ENCODE data around the gene PDCD1LG2. TPM values are rescaled to one million over a fixed set of nuclear protein-coding genes. Genes with fewer than 3 reads are reported as not detected.

The PDCD1LG2 gene
- total and polyA plus RNA-seq, 4 experiments from 2014 or later: 0.90 to 1.1 (median 1.1) TPM

GRCh38 chr9:5582835-5583195, 72.5 kb downstream of the PDCD1LG2 start:
- POLR2A ChIA-PET (ENCODE audit: partially characterized antibody): interaction anchor here (0.6 to 8.8 kb wide), 15 partner anchors 8 to 145 kb away, joined by 3 to 178 read pairs (median 5); partner anchors contain the start of genes CD274, PDCD1LG2 and PLGRKT
- Mint-ChIP-seq H3K4me1 (peaks cover 43 to 64% (median 44%) of the 10 kb centered on the region in 4 donors), H3K36me3 (no peaks in the 10 kb centered on the region), H3K9me3 (peaks cover 0 to 2% (median 0%) of the 10 kb centered on the region in 8 donors), H3K27ac (peak overlapping the region; percentile 49 to 92 (median 88)), H3K4me3 (peak overlapping the region in 3 of 8 donors; percentile 7 to 48 (median 13)), H3K27me3 (no peaks in the 10 kb centered on the region)
- no peaks in the 10 kb centered on the region for H3K9me3 ChIP-seq (ENCODE audit: control insufficient read depth in 1 of 2, low read length in 2 of 2)
- H3K27ac ChIP-seq (ENCODE audit: low read depth, low read length): no peak overlapping the region
- CTCF ChIA-PET (ENCODE audit: partially characterized antibody): interaction anchor here (0.6 to 9.3 kb wide), 10 partner anchors 9 to 396 kb away, joined by 3 to 236 read pairs (median 4); partner anchors contain the start of genes CD274 and PDCD1LG2
- H3K4me1 ChIP-seq (ENCODE audit: insufficient read depth, low read length): peaks cover 35% of the 10 kb centered on the region
- no peak overlapping the region for H3K4me3 ChIP-seq (ENCODE audit: low read length in 2 of 2)
- intact Hi-C loops (cut with micrococcal nuclease): loop anchor here (10.0 kb wide), 1 partner anchor 48 kb away; no protein-coding TSS in a partner anchor
- H3K27me3 ChIP-seq (ENCODE audit: insufficient read depth, low read length): no peaks in the 10 kb centered on the region
- H3K36me3 ChIP-seq (ENCODE audit: insufficient read depth, low read length): no peaks in the 10 kb centered on the region
- peak in 4 of 5 donors; percentile 42 to 63 (median 52) for DNase-seq

GRCh38 chr9:5586391-5586802, 76.1 kb downstream of the PDCD1LG2 start:
- DNase-seq: peak in 4 of 5 donors; percentile 37 to 51 (median 46)

DNA sequence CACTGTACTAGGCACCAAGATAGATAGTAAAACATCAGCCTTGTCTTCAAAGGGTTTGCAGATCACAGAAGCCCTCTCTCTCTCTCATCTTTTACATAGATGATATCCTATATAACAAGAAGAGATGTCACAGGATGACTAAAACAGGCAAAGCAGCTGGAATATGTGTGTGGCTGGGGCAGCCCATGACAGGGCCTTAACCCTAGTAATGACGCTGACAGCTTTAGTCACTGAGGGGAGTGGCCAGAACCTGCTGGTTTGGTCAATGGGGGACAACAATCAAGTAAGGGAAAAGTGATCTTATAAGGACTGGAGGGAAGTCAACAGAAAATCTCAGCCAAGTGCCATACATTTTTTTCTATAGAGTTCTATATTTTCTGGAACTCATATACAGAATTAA, 76.7 kb downstream of the PDCD1LG2 start:
- peak overlapping the region; percentile 37 for H3K27ac ChIP-seq (ENCODE audit: low read depth, low read length)
- intact Hi-C loops (cut with micrococcal nuclease): loop anchor here (5.0 to 10.0 kb wide), 3 partner anchors 52 to 825 kb away; no protein-coding TSS in a partner anchor
- Mint-ChIP-seq H3K4me1 (peaks cover 37 to 61% (median 45%) of the 10 kb centered on the region in 4 donors), H3K9me3 (peaks cover 0 to 2% (median 0%) of the 10 kb centered on the region in 8 donors), H3K36me3 (no peaks in the 10 kb centered on the region), H3K27ac (peak overlapping the region; percentile 62 to 98 (median 96)), H3K4me3 (peak overlapping the region in 5 of 8 donors; percentile 3 to 75 (median 37)), H3K27me3 (no peaks in the 10 kb centered on the region)
- no peak overlapping the region for H3K4me3 ChIP-seq (ENCODE audit: low read length in 2 of 2)
- H3K36me3 ChIP-seq (ENCODE audit: insufficient read depth, low read length): no peaks in the 10 kb centered on the region
- POLR2A ChIA-PET (ENCODE audit: partially characterized antibody): interaction anchor here (0.6 to 8.8 kb wide), 17 partner anchors 12 to 876 kb away, joined by 3 to 178 read pairs (median 5); partner anchors contain the start of genes CD274, PDCD1LG2, PLGRKT and RIC1
- DNase-seq: no peak
- H3K4me1 ChIP-seq (ENCODE audit: insufficient read depth, low read length): peaks cover 45% of the 10 kb centered on the region
- H3K27me3 ChIP-seq (ENCODE audit: insufficient read depth, low read length): no peaks in the 10 kb centered on the region
- CTCF ChIA-PET (ENCODE audit: partially characterized antibody): interaction anchor here (0.7 to 9.3 kb wide), 19 partner anchors 9 to 516 kb away, joined by 3 to 236 read pairs (median 6); partner anchors contain the start of genes CD274, INSL6, PDCD1LG2 and PLGRKT
- no peaks in the 10 kb centered on the region for H3K9me3 ChIP-seq (ENCODE audit: control insufficient read depth in 1 of 2, low read length in 2 of 2)

More at GRCh38 chr9:5586391-5586802, 76.1 kb downstream of the PDCD1LG2 start:
- no peaks in the 10 kb centered on the region for H3K36me3 Mint-ChIP-seq
- peaks cover 0 to 2% (median 0%) of the 10 kb centered on the region in 8 donors for H3K9me3 Mint-ChIP-seq
- peak overlapping the region; percentile 62 to 98 (median 96) for H3K27ac Mint-ChIP-seq
- peak overlapping the region; percentile 37 for H3K27ac ChIP-seq (ENCODE audit: low read depth, low read length)
- peaks cover 37 to 65% (median 46%) of the 10 kb centered on the region in 4 donors for H3K4me1 Mint-ChIP-seq
- intact Hi-C loops (cut with micrococcal nuclease): loop anchor here (1.0 to 10.0 kb wide), 5 partner anchors 28 to 824 kb away; partner anchors contain the start of gene CD274
- peak overlapping the region in 7 of 8 donors; percentile 14 to 75 (median 56) for H3K4me3 Mint-ChIP-seq
- no peaks in the 10 kb centered on the region for H3K36me3 ChIP-seq (ENCODE audit: insufficient read depth, low read length)
- no peaks in the 10 kb centered on the region for H3K27me3 ChIP-seq (ENCODE audit: insufficient read depth, low read length)
- H3K4me1 ChIP-seq (ENCODE audit: insufficient read depth, low read length): peaks cover 45% of the 10 kb centered on the region
- ChIA-PET CTCF (ENCODE audit: partially characterized antibody) (interaction anchor here (0.7 to 9.3 kb wide), 16 partner anchors 10 to 399 kb away, joined by 3 to 236 read pairs (median 6); partner anchors contain the start of genes CD274, INSL6 and PDCD1LG2), POLR2A (ENCODE audit: partially characterized antibody) (interaction anchor here (0.6 to 8.8 kb wide), 20 partner anchors 12 to 877 kb away, joined by 3 to 178 read pairs (median 6); partner anchors contain the start of genes CD274, JAK2, PDCD1LG2 and PLGRKT)
- H3K27me3 Mint-ChIP-seq: no peaks in the 10 kb centered on the region
- H3K4me3 ChIP-seq (ENCODE audit: low read length in 2 of 2): no peak overlapping the region
- no peaks in the 10 kb centered on the region for H3K9me3 ChIP-seq (ENCODE audit: control insufficient read depth in 1 of 2, low read length in 2 of 2)

- no peak overlapping the region for H3K27ac Mint-ChIP-seq
- H3K36me3 Mint-ChIP-seq: no peaks in the 10 kb centered on the region
- H3K27me3 Mint-ChIP-seq: no peaks in the 10 kb centered on the region
- H3K4me1 Mint-ChIP-seq: peaks cover 12 to 20% (median 16%) of the 10 kb centered on the region in 4 donors
- H3K9me3 ChIP-seq (ENCODE audit: control insufficient read depth in 1 of 2, low read length in 2 of 2): no peaks in the 10 kb centered on the region
- DNase-seq: no peak
- intact Hi-C loops (cut with micrococcal nuclease): loop anchor here (5.0 kb wide), 1 partner anchor 35 kb away; the partner anchor contains the start of gene RIC1
- no peak overlapping the region for H3K4me3 ChIP-seq (ENCODE audit: low read length in 2 of 2)
- H3K36me3 ChIP-seq (ENCODE audit: insufficient read depth, low read length): no peaks in the 10 kb centered on the region
- H3K4me1 ChIP-seq (ENCODE audit: insufficient read depth, low read length): peaks cover 16% of the 10 kb centered on the region
- H3K27ac ChIP-seq (ENCODE audit: low read depth, low read length): no peak overlapping the region
- H3K4me3 Mint-ChIP-seq: no peak overlapping the region
- POLR2A ChIA-PET (ENCODE audit: partially characterized antibody): interaction anchor here (1.5 kb wide), 1 partner anchor 142 kb away, joined by 7 read pairs; the partner anchor contains the start of gene CD274
- H3K27me3 ChIP-seq (ENCODE audit: insufficient read depth, low read length): no peaks in the 10 kb centered on the region
- no peaks in the 10 kb centered on the region for H3K9me3 Mint-ChIP-seq
- CTCF ChIA-PET (ENCODE audit: partially characterized antibody): interaction anchor here (0.8 to 1.6 kb wide), 5 partner anchors 8 to 409 kb away, joined by 3 to 11 read pairs (median 3); partner anchors contain the start of gene CD274
Measured at GRCh38 chr9:5592231-5592630, 81.9 kb downstream of the PDCD1LG2 start.

- peaks cover 9% of the 10 kb centered on the region for H3K4me1 ChIP-seq (ENCODE audit: insufficient read depth, low read length)
- intact Hi-C loops (cut with micrococcal nuclease): loop anchor here (5.0 kb wide), 1 partner anchor 34 kb away; the partner anchor contains the start of gene RIC1
- Mint-ChIP-seq H3K9me3 (no peaks in the 10 kb centered on the region), H3K36me3 (no peaks in the 10 kb centered on the region), H3K27ac (peak overlapping the region in 2 of 7 donors; percentile 3 to 70), H3K4me1 (peaks cover 7 to 14% (median 12%) of the 10 kb centered on the region in 4 donors), H3K4me3 (no peak overlapping the region), H3K27me3 (no peaks in the 10 kb centered on the region)
- H3K36me3 ChIP-seq (ENCODE audit: insufficient read depth, low read length): no peaks in the 10 kb centered on the region
- H3K9me3 ChIP-seq (ENCODE audit: control insufficient read depth in 1 of 2, low read length in 2 of 2): no peaks in the 10 kb centered on the region
- CTCF ChIA-PET (ENCODE audit: partially characterized antibody): interaction anchor here (1.2 to 1.6 kb wide), 4 partner anchors 142 to 407 kb away, joined by 3 to 11 read pairs (median 4); partner anchors contain the start of gene CD274
- H3K27me3 ChIP-seq (ENCODE audit: insufficient read depth, low read length): no peaks in the 10 kb centered on the region
- no peak for DNase-seq
- POLR2A ChIA-PET (ENCODE audit: partially characterized antibody): interaction anchor here (1.0 kb wide), 1 partner anchor 143 kb away, joined by 3 read pairs; the partner anchor contains the start of gene CD274
- H3K27ac ChIP-seq (ENCODE audit: low read depth, low read length): no peak overlapping the region
- H3K4me3 ChIP-seq (ENCODE audit: low read length in 2 of 2): no peak overlapping the region
Measured at GRCh38 chr9:5592904-5593303, 82.6 kb downstream of the PDCD1LG2 start.

- no peak overlapping the region for H3K27ac ChIP-seq (ENCODE audit: low read depth, low read length)
- POLR2A ChIA-PET (ENCODE audit: partially characterized antibody): interaction anchor here (1.0 kb wide), 1 partner anchor 144 kb away, joined by 3 read pairs; the partner anchor contains the start of gene CD274
- Mint-ChIP-seq H3K9me3 (no peaks in the 10 kb centered on the region), H3K27ac (peak overlapping the region in 2 of 7 donors; percentile 3 to 15), H3K4me1 (peaks cover 7 to 13% (median 8%) of the 10 kb centered on the region in 4 donors), H3K36me3 (no peaks in the 10 kb centered on the region), H3K4me3 (no peak overlapping the region), H3K27me3 (no peaks in the 10 kb centered on the region)
- intact Hi-C loops (cut with micrococcal nuclease): loop anchor here (5.0 kb wide), 1 partner anchor 33 kb away; the partner anchor contains the start of gene RIC1
- peaks cover 5% of the 10 kb centered on the region for H3K4me1 ChIP-seq (ENCODE audit: insufficient read depth, low read length)
- CTCF ChIA-PET (ENCODE audit: partially characterized antibody): interaction anchor here (1.2 to 1.4 kb wide), 2 partner anchors 143 to 408 kb away, joined by 3 read pairs; partner anchors contain the start of gene CD274
- no peaks in the 10 kb centered on the region for H3K36me3 ChIP-seq (ENCODE audit: insufficient read depth, low read length)
- no peaks in the 10 kb centered on the region for H3K27me3 ChIP-seq (ENCODE audit: insufficient read depth, low read length)
- no peaks in the 10 kb centered on the region for H3K9me3 ChIP-seq (ENCODE audit: control insufficient read depth in 1 of 2, low read length in 2 of 2)
- no peak for DNase-seq
- H3K4me3 ChIP-seq (ENCODE audit: low read length in 2 of 2): no peak overlapping the region
Measured at GRCh38 chr9:5593904-5594303, 83.6 kb downstream of the PDCD1LG2 start.

Data from CD4-positive, alpha-beta memory T cell (primary cell).